8988T (cell line): ENCODE data around the gene CRYBB1.

Experiments used
- DNase-seq: peaks from one replicate; pipeline ENCODE4 v3.0.0; 2011

Gene CRYBB1

DNA sequence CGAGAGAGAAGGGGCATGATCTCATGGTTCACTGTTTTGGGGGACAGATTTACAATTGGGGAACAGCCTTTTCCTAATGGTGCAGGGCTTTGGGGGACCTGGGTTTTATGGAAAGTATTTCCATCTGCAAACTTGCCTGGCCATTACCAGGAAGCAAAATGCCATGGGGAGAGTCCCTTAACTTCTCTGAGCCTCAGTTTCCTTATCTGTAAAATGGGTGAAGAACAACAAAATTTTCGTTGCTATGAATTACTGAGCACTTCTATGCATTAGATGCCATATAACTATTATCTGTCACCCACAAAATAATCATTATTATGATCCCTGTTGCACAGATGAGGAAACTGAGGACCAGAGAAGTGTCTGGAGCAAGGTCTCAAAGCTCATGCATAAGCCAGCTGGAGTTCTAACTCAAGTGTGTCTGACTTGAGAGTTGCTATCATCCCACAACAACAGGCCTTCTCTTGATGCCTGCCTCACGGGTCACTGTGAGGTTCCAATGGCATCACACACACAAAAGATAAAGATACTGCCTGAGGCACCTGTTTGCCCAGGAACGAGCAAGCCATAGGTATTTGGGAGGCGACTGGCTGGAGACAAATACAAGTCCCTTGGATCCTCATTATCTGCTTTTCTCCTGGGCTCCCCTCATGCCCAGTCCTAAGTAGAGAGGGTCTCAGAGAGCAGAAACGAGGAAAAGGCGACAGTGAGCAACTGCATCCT lies 43.7 kb downstream of the CRYBB1 start:
- DNase-seq = no peak

- DNase-seq = no peak
Observed at GRCh38 chr22:26573026-26573662, 44.7 kb downstream of the CRYBB1 start.

GRCh38 chr22:26570864-26571525 lies 46.8 kb downstream of the CRYBB1 start:
- no peak for DNase-seq

GRCh38 chr22:26570115-26570514 lies 47.7 kb downstream of the CRYBB1 start:
- no peak for DNase-seq

DNA sequence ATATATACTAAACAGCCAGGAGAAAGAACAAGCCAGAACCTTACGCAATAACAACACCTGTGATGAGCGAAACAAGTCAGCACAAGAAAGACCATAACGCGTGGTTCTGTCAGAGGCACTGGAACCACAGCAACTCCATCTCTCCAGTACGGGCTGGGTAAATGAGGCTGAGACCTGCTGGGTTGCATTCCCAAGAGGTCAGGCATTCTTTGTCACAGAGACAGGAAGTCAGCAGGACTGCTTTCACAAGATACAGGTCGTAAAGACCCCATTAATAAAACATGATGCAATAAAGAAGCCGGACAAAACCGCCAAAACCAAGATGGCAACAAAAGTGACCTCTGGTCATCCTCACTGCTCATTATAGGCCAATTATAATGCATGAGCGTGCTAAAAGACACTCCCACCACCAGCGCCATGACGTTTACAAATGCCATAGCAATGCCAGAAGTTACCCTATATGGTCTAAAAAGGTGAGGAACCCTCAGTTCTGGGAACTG lies 49.6 kb downstream of the CRYBB1 start:
- DNase-seq = no peak

GRCh38 chr22:26567610-26568009 lies 50.2 kb downstream of the CRYBB1 start:
- DNase-seq = no peak

DNA sequence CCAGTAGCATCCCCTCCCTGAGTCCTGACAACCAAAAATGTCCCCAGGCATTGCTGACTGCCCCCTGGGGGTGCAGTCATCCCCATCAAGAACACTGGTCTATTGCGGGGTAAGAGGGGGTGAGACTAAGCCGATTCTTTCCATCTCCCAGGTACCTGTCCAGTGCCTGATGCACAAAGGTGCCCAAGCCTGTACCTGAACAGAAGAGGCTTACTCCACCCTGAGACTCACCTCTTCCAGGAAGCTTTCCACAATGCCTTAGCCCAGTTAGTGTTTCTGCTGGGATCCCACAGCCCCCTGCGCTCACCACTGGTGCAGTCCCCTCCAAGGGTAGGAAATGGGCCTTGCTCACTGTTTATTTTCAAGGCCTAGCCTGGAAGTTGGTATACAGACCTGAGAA lies 50.8 kb downstream of the CRYBB1 start:
- no peak for DNase-seq

DNA sequence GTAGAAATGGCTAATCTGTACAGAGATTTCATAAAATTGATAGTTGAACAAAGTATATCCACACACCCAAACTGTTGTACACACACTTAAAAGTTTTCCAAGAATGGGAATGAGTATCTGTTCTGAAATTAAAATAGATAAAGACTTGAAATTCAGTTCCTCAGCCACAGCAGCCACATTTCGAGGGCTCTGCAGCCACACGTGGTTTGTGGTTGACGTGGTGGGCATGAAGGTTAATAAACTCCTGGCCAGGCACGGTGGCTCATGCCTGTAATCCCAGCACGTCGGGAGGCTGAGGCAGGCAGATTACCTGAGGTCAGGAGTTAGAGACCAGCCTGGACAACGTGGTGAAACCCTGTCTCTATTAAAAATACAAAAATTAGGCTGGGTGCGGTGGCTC lies 51.9 kb downstream of the CRYBB1 start:
- no peak for DNase-seq

GRCh38 chr22:26565181-26565580 lies 52.6 kb downstream of the CRYBB1 start:
- no peak for DNase-seq

DNA sequence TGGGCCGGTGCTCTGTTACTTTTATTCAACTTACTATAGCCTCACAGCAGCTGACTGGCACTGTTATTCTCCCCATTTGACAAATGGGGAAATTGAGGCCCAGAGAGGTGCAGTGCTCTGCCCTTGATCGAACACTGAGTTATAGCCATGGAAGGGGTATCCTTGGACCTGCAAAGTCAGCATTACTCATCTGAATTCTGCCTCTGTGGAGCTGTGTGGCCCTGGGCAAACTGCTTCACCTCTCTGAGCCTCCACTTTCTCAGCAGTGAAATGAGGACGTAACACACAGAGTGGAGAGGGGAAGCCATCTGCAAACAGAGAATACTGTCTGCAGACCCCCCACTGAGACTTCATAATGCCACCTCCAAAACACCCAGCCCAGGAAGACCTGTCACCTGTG lies 53.2 kb downstream of the CRYBB1 start:
- DNase-seq = no peak

GRCh38 chr22:26564181-26564580 lies 53.6 kb downstream of the CRYBB1 start:
- DNase-seq = no peak

- DNase-seq = no peak
Observed at GRCh38 chr22:26563022-26563421, 54.8 kb downstream of the CRYBB1 start.

GRCh38 chr22:26561756-26562417 lies 55.9 kb downstream of the CRYBB1 start:
- no peak for DNase-seq

DNA sequence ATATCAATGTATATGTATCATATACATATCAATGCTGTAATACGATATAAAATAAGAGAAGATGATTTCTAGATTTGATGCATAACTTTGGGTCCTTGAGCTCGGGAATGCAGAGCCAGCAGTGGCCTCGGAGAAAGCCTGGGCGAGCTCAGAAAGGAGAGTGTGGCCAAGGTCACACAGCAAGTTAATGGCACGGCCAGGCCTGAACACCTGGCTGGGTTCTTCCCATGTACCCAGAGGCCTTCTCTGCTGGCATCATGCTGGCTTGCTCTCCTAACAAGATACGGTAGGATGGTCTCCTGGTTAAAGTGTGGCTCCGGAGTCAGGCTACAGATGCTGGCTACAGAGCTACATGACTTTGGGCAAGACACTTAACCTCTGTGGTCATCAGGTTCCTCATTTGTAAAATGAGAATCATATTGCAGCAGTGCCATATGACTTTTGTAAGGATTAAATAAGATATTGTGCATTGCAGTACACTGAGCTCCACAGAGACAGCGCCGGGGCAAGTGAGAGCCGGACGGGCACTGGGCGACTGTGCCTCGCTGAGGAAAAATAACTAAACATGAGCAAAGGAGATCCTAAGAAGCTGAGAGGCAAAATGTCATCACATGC lies 57.8 kb downstream of the CRYBB1 start:
- no peak for DNase-seq

GRCh38 chr22:26558248-26558895 lies 59.5 kb downstream of the CRYBB1 start:
- no peak for DNase-seq

GRCh38 chr22:26556904-26557303 lies 60.9 kb downstream of the CRYBB1 start:
- no peak for DNase-seq

DNA sequence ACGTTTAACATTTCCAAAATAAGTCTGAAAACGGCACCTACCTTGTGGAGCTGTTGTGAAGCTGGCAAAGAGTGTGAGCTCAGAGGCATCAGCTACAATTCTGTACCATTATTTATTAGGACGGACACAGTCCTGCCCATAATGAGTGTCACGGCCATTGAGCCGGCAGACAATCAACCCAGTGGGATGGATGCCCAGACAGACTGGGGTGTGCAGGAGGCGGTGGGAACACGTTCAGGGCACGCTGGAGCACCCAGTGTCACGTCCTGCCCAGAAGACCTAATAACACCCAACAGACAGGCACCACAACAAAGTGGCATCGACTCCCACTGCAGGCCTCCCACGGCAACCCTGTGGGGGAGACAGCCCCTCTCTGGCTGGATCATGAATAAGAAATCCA lies 62.3 kb downstream of the CRYBB1 start:
- DNase-seq = no peak

DNA sequence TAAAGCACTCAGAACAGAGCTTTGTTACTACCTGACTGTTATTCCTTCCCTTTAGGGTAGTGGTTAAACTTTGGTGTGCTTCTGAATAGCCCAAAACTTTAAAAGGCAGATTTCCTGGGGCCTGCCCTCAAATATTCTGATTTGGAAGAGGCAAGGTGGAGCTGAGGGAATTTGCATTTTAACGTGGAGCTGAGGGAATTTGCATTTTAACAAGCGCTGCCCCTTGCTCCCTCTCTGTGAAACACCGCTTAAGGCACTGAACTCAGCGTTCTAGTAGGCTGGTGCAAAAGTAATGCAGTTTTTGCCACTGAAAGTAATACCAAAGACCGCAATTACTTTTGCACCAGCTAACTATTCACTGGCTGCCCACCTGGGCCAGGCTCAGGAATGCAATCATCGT lies 62.9 kb downstream of the CRYBB1 start:
- DNase-seq = no peak

- DNase-seq = peak; percentile 44
Observed at GRCh38 chr22:26553056-26553752, 64.6 kb downstream of the CRYBB1 start.

GRCh38 chr22:26552466-26552865 lies 65.4 kb downstream of the CRYBB1 start:
- no peak for DNase-seq

DNA sequence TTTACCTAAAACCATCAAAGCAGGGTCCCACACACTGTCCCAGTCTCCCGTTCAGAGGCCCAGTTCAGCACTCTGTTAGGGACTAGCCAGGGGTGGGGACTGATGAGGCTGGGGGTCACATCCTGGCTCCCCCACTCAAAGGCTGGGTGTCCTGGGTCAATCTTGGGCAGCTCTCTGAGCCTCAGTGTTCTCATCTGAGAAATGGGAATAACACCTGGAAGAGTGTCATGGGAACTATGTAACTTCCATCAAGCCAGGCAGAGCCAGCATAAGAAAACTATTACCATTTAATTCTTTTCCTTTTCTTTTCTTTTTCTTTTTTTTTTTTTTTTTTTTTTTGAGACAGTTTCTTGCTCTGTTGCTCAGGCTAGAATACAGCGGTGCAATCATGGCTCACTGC lies 66.3 kb downstream of the CRYBB1 start:
- no peak for DNase-seq

GRCh38 chr22:26550498-26551033 lies 67.3 kb downstream of the CRYBB1 start:
- DNase-seq = no peak
